Neuron (in vitro differentiated cells): Measurements from ENCODE around the gene ZGPAT.

Experiments used
- H2AFZ ChIP-seq: one replicate; pipeline ENCODE4 v1.6.1; 2013; ENCODE audit warnings: low read depth, mild to moderate bottlenecking, inconsistent platforms, low read length, moderate library complexity
- H3K27me3 ChIP-seq: one replicate; pipeline ENCODE4 v1.6.1; 2013; ENCODE audit warnings: low read length; ENCODE audit not compliant: insufficient read depth
- H3K36me3 ChIP-seq: one replicate; pipeline ENCODE4 v1.6.1; 2013; ENCODE audit warnings: low read length; ENCODE audit not compliant: insufficient read depth
- H3K4me1 ChIP-seq: one replicate; pipeline ENCODE4 v1.6.1; 2013; ENCODE audit warnings: low read length; ENCODE audit not compliant: insufficient read depth
- H3K4me3 ChIP-seq: 2 replicates; pipeline ENCODE4 v1.5.1; 2013; ENCODE audit warnings: mild to moderate bottlenecking, low read length, moderate library complexity
- H3K9me3 ChIP-seq: one replicate; pipeline ENCODE4 v1.6.1; 2013; ENCODE audit warnings: low read length

The ZGPAT gene

GRCh38 chr20:63756648-63756991, 48.8 kb downstream of the ZGPAT start:
- Histone ChIP-seq H3K4me3 (no peak overlapping the region), H2AFZ (no peak overlapping the region), H3K27me3 (no peaks in the 10 kb centered on the region), H3K36me3 (peaks cover 9% of the 10 kb centered on the region), H3K9me3 (no peaks in the 10 kb centered on the region), H3K4me1 (no peaks in the 10 kb centered on the region)

DNA sequence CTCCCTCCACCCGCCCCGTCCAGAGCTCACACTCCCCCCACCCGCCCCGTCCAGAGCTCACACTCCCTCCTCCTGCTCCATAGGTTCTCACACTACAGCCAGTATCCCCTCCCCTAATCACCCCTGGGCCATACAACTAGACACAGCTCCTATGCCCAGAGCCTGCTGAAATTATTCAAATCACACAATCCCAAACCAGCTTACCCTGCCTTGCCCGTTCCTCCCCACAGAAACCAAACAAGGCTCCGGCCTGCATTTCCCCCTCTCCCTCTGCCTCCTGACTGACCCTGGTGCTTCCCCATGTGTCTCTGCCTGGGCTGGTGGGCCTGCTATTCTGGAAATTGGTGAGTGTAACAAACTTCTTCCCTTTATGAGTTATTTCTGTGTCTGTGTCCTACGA, 50.3 kb downstream of the ZGPAT start:
- no peaks in the 10 kb centered on the region for H3K27me3 ChIP-seq
- peaks cover 3% of the 10 kb centered on the region for H3K36me3 ChIP-seq
- H3K9me3 ChIP-seq = no peaks in the 10 kb centered on the region
- H3K4me3 ChIP-seq = no peak overlapping the region
- no peak overlapping the region for H2AFZ ChIP-seq
- H3K4me1 ChIP-seq = no peaks in the 10 kb centered on the region

GRCh38 chr20:63759377-63759901, 51.6 kb downstream of the ZGPAT start:
- H3K4me1 ChIP-seq = no peaks in the 10 kb centered on the region
- peaks cover 6% of the 10 kb centered on the region for H3K36me3 ChIP-seq
- no peaks in the 10 kb centered on the region for H3K9me3 ChIP-seq
- no peaks in the 10 kb centered on the region for H3K27me3 ChIP-seq
- H2AFZ ChIP-seq = no peak overlapping the region
- no peak overlapping the region for H3K4me3 ChIP-seq

GRCh38 chr20:63765082-63765873, 57.4 kb downstream of the ZGPAT start:
- H3K9me3 ChIP-seq = no peaks in the 10 kb centered on the region
- no peak overlapping the region for H3K4me3 ChIP-seq
- no peaks in the 10 kb centered on the region for H3K27me3 ChIP-seq
- no peak overlapping the region for H2AFZ ChIP-seq
- peaks cover 34% of the 10 kb centered on the region for H3K36me3 ChIP-seq
- no peaks in the 10 kb centered on the region for H3K4me1 ChIP-seq

DNA sequence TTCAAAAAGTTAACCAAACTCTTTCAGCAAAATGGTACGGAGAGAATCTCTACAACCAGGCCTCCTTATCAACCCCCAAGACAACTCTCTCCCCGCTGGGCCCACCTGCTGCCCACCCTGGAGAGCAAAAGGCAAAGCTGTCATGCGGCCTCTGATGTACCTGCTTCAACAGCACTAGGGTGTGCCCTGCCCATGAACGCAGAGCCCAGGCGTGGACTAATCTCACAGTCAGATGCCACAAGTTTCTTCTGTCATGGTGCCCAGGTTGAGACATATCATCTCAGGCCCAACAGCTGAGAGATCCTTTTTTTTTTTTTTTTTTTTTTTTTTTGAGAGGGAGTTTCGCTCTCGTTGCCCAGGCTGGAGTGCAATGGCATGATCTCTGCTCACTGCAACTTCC, 58.1 kb downstream of the ZGPAT start:
- H2AFZ ChIP-seq = no peak overlapping the region
- peaks cover 36% of the 10 kb centered on the region for H3K36me3 ChIP-seq

GRCh38 chr20:63766695-63767426, 59.0 kb downstream of the ZGPAT start:
- no peaks in the 10 kb centered on the region for H3K27me3 ChIP-seq
- peaks cover 36% of the 10 kb centered on the region for H3K36me3 ChIP-seq
- no peak overlapping the region for H3K4me3 ChIP-seq

More for the DNA sequence above, 58.1 kb downstream of the ZGPAT start:
- Histone ChIP-seq H3K4me3 (no peak overlapping the region), H3K4me1 (no peaks in the 10 kb centered on the region), H3K9me3 (no peaks in the 10 kb centered on the region), H3K27me3 (no peaks in the 10 kb centered on the region)

DNA sequence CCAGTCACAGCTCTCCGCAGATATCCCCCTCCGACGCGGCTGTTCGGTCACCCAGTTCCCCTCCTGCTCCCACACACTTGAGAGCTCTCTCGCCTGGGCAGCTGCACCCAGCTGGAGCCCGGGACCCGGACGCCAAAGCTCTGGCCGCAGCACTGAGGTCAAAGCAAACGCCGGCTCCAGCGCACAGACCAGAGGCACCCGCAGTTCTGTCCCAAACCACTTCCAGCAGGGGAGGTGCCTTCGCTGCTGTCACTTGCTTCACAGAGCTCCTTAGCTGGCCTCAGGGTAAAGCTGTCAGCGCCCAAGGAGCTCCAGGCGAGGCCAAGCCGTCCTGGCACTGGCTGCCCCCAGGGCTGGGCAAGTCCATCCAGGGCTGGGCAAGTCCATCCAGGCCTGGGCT, 59.6 kb downstream of the ZGPAT start:
- no peaks in the 10 kb centered on the region for H3K4me1 ChIP-seq
- H3K27me3 ChIP-seq = no peaks in the 10 kb centered on the region
- peaks cover 36% of the 10 kb centered on the region for H3K36me3 ChIP-seq
- no peak overlapping the region for H2AFZ ChIP-seq
- H3K4me3 ChIP-seq = no peak overlapping the region
- H3K9me3 ChIP-seq = no peaks in the 10 kb centered on the region

More at GRCh38 chr20:63766695-63767426, 59.0 kb downstream of the ZGPAT start:
- no peaks in the 10 kb centered on the region for H3K4me1 ChIP-seq
- no peaks in the 10 kb centered on the region for H3K9me3 ChIP-seq
- no peak overlapping the region for H2AFZ ChIP-seq

- H2AFZ ChIP-seq = no peak overlapping the region
- H3K27me3 ChIP-seq = no peaks in the 10 kb centered on the region
- peaks cover 36% of the 10 kb centered on the region for H3K36me3 ChIP-seq
- no peak overlapping the region for H3K4me3 ChIP-seq
- H3K9me3 ChIP-seq = no peaks in the 10 kb centered on the region
- H3K4me1 ChIP-seq = no peaks in the 10 kb centered on the region
Observed at GRCh38 chr20:63767886-63768285, 60.0 kb downstream of the ZGPAT start.

- Histone ChIP-seq H3K4me1 (no peaks in the 10 kb centered on the region), H3K36me3 (peaks cover 33% of the 10 kb centered on the region), H3K4me3 (no peak overlapping the region), H3K27me3 (no peaks in the 10 kb centered on the region), H2AFZ (no peak overlapping the region), H3K9me3 (no peaks in the 10 kb centered on the region)
Observed at GRCh38 chr20:63768591-63769515, 61.0 kb downstream of the ZGPAT start.

- Histone ChIP-seq H3K36me3 (peaks cover 33% of the 10 kb centered on the region), H2AFZ (no peak overlapping the region), H3K27me3 (no peaks in the 10 kb centered on the region), H3K4me1 (no peaks in the 10 kb centered on the region), H3K9me3 (no peaks in the 10 kb centered on the region), H3K4me3 (no peak overlapping the region)
Observed at GRCh38 chr20:63769891-63770474, 62.1 kb downstream of the ZGPAT start.

GRCh38 chr20:63771046-63771707, 63.3 kb downstream of the ZGPAT start:
- H3K9me3 ChIP-seq = no peaks in the 10 kb centered on the region
- H3K27me3 ChIP-seq = no peaks in the 10 kb centered on the region
- peaks cover 7% of the 10 kb centered on the region for H3K4me1 ChIP-seq
- H3K4me3 ChIP-seq = no peak overlapping the region
- no peak overlapping the region for H2AFZ ChIP-seq
- H3K36me3 ChIP-seq = peaks cover 30% of the 10 kb centered on the region
